PC-9 (cell line): ENCODE results near the gene SLX4IP. TPM values are rescaled to one million over a fixed set of nuclear protein-coding genes. Genes with fewer than 3 reads are reported as not detected.

Experiments
- BruUV-seq: library from RNA; stranded (reverse); fragments of 400-500 nt; replicated peaks from 2 replicates; lab custom pipeline; 2021; lab: Mats Ljungman, UMichigan
- CTCF ChIA-PET: fragments of 300-600 bp; sonication (Branson Sonifier 250); formaldehyde crosslinking; loops from one replicate; lab custom pipeline; 2022; ENCODE audit warnings: antibody characterized with exemption; lab: Charles Lee
- POLR2A ChIA-PET: fragments of 300-600 bp; sonication (Branson Sonifier 250); formaldehyde crosslinking; loops from one replicate; lab custom pipeline; 2022; ENCODE audit warnings: antibody characterized with exemption; ENCODE audit not compliant: unreplicated experiment; lab: Charles Lee
- DNase-seq, 2 experiments: peaks; one replicate each; pipeline versions ENCODE4 v3.0.0 to v3.0.0-alpha.2; 2015 to 2022; ENCODE audit warnings: mixed read lengths in 1 of 2
- H2AFZ ChIP-seq: fragments of 200-600 bp; sonication (generic); 2 replicates; pipeline ENCODE4 v1.8.1; 2017; ENCODE audit warnings: antibody characterized with exemption
- H3F3A ChIP-seq: fragments of 200-600 bp; sonication (generic); 2 replicates; pipeline ENCODE4 v1.8.1; 2017; ENCODE audit warnings: antibody characterized with exemption, mild to moderate bottlenecking, low read depth; ENCODE audit not compliant: insufficient read depth
- H3K27ac ChIP-seq: fragments of 200-600 bp; sonication (generic); 2 replicates; pipeline ENCODE4 v1.6.1; 2016; ENCODE audit warnings: mixed run types
- H3K27me3 ChIP-seq: fragments of 200-600 bp; sonication (generic); 2 replicates; pipeline ENCODE4 v1.6.1; 2016; ENCODE audit warnings: low read depth, mixed run types; ENCODE audit not compliant: insufficient read depth
- H3K36me3 ChIP-seq: fragments of 200-600 bp; sonication (generic); 2 replicates; pipeline ENCODE4 v1.6.1; 2016; ENCODE audit warnings: low read depth, mixed run types
- H3K4me1 ChIP-seq: fragments of 200-600 bp; sonication (generic); replicated peaks from 2 replicates; pipeline ENCODE4 v1.6.1; 2016; ENCODE audit warnings: mixed run types; ENCODE audit not compliant: insufficient read depth
- H3K4me2 ChIP-seq: fragments of 200-600 bp; sonication (generic); 2 replicates; pipeline ENCODE4 v1.6.1; 2017; ENCODE audit warnings: mixed run types
- H3K4me3 ChIP-seq: fragments of 200-600 bp; sonication (generic); 2 replicates; pipeline ENCODE4 v1.6.1; 2016; ENCODE audit warnings: mixed run types
- H3K79me2 ChIP-seq: fragments of 200-600 bp; sonication (generic); 2 replicates; pipeline ENCODE4 v1.6.1; 2017; ENCODE audit warnings: low read depth, mixed run types
- H3K9me2 ChIP-seq: fragments of 200-600 bp; sonication (generic); 2 replicates; pipeline ENCODE4 v1.8.1; 2017; ENCODE audit warnings: mild to moderate bottlenecking; ENCODE audit not compliant: insufficient read depth
- H3K9me3 ChIP-seq: fragments of 200-600 bp; sonication (generic); 2 replicates; pipeline ENCODE4 v1.8.1; 2016; ENCODE audit warnings: low read depth; ENCODE audit not compliant: insufficient read depth
- H4K20me1 ChIP-seq: fragments of 200-600 bp; sonication (generic); 2 replicates; pipeline ENCODE4 v1.8.1; 2017; ENCODE audit not compliant: insufficient read depth
- EZH2 ChIP-seq: fragments of 200-600 bp; sonication (generic); IDR thresholded peaks from 2 replicates; pipeline ENCODE4 v1.8.0; 2017; ENCODE audit warnings: antibody characterized with exemption, low read depth
- intact Hi-C: fragments of 100-400 bp; cut with micrococcal nuclease; formaldehyde crosslinking; loops from one replicate; pipeline ENCODE4 v1.10.0; 2022; ENCODE audit not compliant: unreplicated experiment
- total RNA-seq: library from RNA; stranded (reverse); gene quantifications from 2 replicates; pipeline ENCODE4 v1.2.3, GENCODE V29; 2021
- TF ChIP-seq, protein P1 (sequence below): fragments of 200-600 bp; sonication (generic); conservative IDR thresholded peaks from 2 replicates; pipeline ENCODE4 v1.6.1; 2017; ENCODE audit warnings: mixed run types, antibody characterized with exemption, mild to moderate bottlenecking, moderate library complexity

Gene SLX4IP
- total RNA-seq, 1 experiment from 2014 or later = 13.4 TPM

DNA sequence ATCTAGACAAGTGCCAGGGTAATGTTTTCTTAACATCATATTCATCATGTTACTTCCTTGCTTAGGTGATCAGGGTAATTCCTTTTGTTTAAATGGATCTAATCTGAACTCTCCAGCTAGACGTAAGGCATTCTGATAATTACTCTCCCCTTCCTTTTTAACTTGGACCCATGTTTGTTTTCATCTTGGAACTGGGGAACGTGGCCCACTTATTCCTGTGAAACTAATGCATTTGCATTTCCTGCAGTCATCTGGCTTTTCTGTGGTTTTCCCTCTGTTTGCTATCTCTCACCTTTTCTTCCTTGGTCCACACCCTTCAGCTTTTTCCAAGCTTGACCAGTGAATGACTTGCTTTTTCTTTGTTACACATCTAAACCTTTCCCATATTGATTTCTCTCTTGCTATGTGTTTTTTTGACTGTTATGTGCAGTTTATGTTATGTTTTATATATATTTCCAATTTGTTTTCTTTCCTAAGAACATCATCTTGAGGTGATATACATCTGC lies 33.3 kb downstream of the SLX4IP start:
- Histone ChIP-seq H3K79me2 (no peaks in the 10 kb centered on the region), H3K27ac (peak overlapping the region; percentile 30), H3K27me3 (no peaks in the 10 kb centered on the region), H3K4me1 (peaks cover 21% of the 10 kb centered on the region), H3K36me3 (no peaks in the 10 kb centered on the region; the same call in 1 of the 2 replicates), H3K9me3 (0 out of 2 replicates have a peak, but pooled peaks cover 8% of the 10 kb centered on the region), H4K20me1 (no peaks in the 10 kb centered on the region), H3K4me2 (peak overlapping the region; percentile 5), H3K4me3 (no peak overlapping the region), H2AFZ (no peak overlapping the region), H3K9me2 (no peaks in the 10 kb centered on the region), H3F3A (peaks cover 10% of the 10 kb centered on the region)
- peak in 1 of 2 experiments; percentile 54 for DNase-seq
- ChIA-PET POLR2A (no interaction called here), CTCF (no interaction called here)
- intact Hi-C loops = no loop called here
- no peak for TF ChIP-seq EZH2
- TF ChIP-seq, protein P1, sequence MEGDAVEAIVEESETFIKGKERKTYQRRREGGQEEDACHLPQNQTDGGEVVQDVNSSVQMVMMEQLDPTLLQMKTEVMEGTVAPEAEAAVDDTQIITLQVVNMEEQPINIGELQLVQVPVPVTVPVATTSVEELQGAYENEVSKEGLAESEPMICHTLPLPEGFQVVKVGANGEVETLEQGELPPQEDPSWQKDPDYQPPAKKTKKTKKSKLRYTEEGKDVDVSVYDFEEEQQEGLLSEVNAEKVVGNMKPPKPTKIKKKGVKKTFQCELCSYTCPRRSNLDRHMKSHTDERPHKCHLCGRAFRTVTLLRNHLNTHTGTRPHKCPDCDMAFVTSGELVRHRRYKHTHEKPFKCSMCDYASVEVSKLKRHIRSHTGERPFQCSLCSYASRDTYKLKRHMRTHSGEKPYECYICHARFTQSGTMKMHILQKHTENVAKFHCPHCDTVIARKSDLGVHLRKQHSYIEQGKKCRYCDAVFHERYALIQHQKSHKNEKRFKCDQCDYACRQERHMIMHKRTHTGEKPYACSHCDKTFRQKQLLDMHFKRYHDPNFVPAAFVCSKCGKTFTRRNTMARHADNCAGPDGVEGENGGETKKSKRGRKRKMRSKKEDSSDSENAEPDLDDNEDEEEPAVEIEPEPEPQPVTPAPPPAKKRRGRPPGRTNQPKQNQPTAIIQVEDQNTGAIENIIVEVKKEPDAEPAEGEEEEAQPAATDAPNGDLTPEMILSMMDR = no peak
- no TSS peak for BruUV-seq

GRCh38 chr20:10469056-10469455 lies 34.0 kb downstream of the SLX4IP start:
- H4K20me1 ChIP-seq = no peaks in the 10 kb centered on the region
- H3K4me2 ChIP-seq = peak overlapping the region; percentile 5; the same call in 1 of the 2 replicates
- CTCF ChIA-PET = no interaction called here

DNA sequence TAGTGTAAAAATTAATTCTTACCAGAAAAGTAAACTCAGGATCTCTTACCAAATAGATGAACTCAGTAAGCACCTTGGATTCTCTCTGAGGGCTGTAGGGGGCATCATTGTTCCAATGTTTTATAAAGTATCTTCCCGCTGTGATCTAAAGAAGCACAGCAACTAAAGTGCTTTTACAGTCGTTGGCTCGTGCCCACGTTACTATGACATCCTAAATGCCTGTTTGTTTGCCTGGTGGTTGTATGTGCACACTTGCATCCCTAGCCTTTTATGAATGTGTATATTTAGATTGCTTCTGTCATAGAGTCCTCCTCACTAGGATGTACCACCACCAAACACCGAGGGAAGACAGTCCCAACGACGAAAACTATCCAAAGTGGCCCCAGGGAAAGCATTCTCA lies 34.5 kb downstream of the SLX4IP start:
- Histone ChIP-seq H3K9me3 (no peaks in the 10 kb centered on the region), H3K79me2 (no peaks in the 10 kb centered on the region), H3K27me3 (no peaks in the 10 kb centered on the region), H2AFZ (no peak overlapping the region), H3K36me3 (no peaks in the 10 kb centered on the region), H3K4me1 (peaks cover 21% of the 10 kb centered on the region), H3F3A (peaks cover 10% of the 10 kb centered on the region), H3K4me2 (no peak overlapping the region), H4K20me1 (no peaks in the 10 kb centered on the region), H3K9me2 (no peaks in the 10 kb centered on the region), H3K4me3 (no peak overlapping the region), H3K27ac (no peak overlapping the region)
- TF ChIP-seq, protein P1 = no peak; the same call in 1 of the 2 replicates
- TF ChIP-seq EZH2 = no peak
- BruUV-seq = no TSS peak
- intact Hi-C loops = no loop called here
- DNase-seq = no peak
- CTCF ChIA-PET = no interaction called here
- POLR2A ChIA-PET = no interaction called here

More at GRCh38 chr20:10469056-10469455, 34.0 kb downstream of the SLX4IP start:
- H3K9me3 ChIP-seq = 0 out of 2 replicates have a peak, but pooled peaks cover 1% of the 10 kb centered on the region
- no peaks in the 10 kb centered on the region for H3K27me3 ChIP-seq
- no TSS peak for BruUV-seq
- TF ChIP-seq, protein P1 = no peak
- no peak for TF ChIP-seq EZH2
- no peaks in the 10 kb centered on the region for H3K9me2 ChIP-seq
- no peak overlapping the region for H3K4me3 ChIP-seq
- H3K36me3 ChIP-seq = no peaks in the 10 kb centered on the region
- peak overlapping the region; percentile 30; the same call in 1 of the 2 replicates for H3K27ac ChIP-seq
- no peak overlapping the region for H2AFZ ChIP-seq
- peaks cover 21% of the 10 kb centered on the region for H3K4me1 ChIP-seq
- POLR2A ChIA-PET = no interaction called here
- intact Hi-C loops = no loop called here
- no peak for DNase-seq
- peaks cover 10% of the 10 kb centered on the region for H3F3A ChIP-seq
- no peaks in the 10 kb centered on the region for H3K79me2 ChIP-seq
